Right lobe of liver (tissue), 4 donors: ENCODE measurements around the gene PPP1CA.

Experiments
- POLR2A ChIP-seq: fragments of 450-650 bp; IDR thresholded peaks from one replicate; pipeline ENCODE4 v1.6.1; 2017; ENCODE audit warnings: antibody characterized with exemption, mild to moderate bottlenecking
- TF ChIP-seq, protein P1 (sequence below), 4 donors: fragments of 200-600 bp in 3 of 4; fragments of 450-650 bp in 1 of 4; IDR thresholded peaks; one replicate each; pipeline versions ENCODE4 v1.5.1 to v1.8.0; 2016 to 2022; ENCODE audit warnings: antibody characterized with exemption in 4 of 4, mild to moderate bottlenecking in 2 of 4
- donor health status: DM: no; HTN: no; CAD: no.
- donor health status: DM: no; HTN: no; CAD: no.
- donor health status: DM: no; HTN: yes; CAD: no.

DNA sequence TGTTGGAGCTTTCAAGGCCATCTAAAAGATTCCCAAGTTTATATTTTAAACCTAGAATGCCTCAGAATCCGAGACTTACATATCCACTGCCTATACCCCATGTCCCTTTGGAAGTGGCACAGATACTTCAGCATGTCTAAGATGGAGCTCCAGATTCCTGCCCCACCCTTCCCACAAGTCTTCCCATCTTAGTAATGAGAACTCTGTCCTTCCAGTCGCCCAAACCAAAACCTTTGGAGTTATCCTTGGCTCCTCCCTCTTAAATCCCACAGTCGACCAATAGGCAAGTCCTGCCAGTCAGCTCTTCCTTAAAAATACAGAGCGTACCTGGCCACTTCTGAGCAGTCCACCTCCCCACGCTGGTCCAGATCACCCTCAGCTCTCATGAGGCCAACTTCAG lies 52.6 kb downstream of the PPP1CA start:
- TF ChIP-seq, protein P1, sequence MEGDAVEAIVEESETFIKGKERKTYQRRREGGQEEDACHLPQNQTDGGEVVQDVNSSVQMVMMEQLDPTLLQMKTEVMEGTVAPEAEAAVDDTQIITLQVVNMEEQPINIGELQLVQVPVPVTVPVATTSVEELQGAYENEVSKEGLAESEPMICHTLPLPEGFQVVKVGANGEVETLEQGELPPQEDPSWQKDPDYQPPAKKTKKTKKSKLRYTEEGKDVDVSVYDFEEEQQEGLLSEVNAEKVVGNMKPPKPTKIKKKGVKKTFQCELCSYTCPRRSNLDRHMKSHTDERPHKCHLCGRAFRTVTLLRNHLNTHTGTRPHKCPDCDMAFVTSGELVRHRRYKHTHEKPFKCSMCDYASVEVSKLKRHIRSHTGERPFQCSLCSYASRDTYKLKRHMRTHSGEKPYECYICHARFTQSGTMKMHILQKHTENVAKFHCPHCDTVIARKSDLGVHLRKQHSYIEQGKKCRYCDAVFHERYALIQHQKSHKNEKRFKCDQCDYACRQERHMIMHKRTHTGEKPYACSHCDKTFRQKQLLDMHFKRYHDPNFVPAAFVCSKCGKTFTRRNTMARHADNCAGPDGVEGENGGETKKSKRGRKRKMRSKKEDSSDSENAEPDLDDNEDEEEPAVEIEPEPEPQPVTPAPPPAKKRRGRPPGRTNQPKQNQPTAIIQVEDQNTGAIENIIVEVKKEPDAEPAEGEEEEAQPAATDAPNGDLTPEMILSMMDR (IDR thresholded peaks at IDR 0.05): no peak
- no peak for TF ChIP-seq POLR2A
